SK-N-MC (cell line): ENCODE data around the gene PAOX.

Source experiments
- EZH2 ChIP-seq: fragments of 200-600 bp; sonication (generic); IDR thresholded peaks from one replicate; pipeline ENCODE4 v1.6.1; 2017; ENCODE audit warnings: antibody characterized with exemption
- POLR2AphosphoS5 ChIP-seq: IDR thresholded peaks from 2 replicates; pipeline ENCODE4 v1.6.1; 2012; ENCODE audit warnings: mild to moderate bottlenecking, low read depth, low read length, borderline replicate concordance

DNA sequence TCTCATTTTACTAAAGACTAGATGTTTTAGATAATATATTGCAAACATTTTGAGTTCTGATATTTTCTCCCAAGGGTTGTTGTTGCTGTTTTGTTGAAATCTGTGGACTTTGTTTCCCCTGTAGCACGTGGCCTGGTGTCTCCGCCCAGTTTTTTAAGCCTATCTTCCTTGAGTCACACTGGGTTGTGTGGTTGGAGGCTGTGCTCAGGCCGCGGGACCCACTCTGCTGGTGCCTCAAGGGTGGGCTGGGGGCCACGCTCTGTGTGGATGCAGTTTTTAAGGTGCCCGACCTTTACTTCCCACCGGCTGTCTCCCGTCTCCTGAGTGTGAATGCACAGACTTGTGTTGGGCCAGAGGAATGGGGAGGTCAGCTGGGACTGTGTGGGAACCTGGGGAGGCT, 36.1 kb upstream of the PAOX start:
- TF ChIP-seq POLR2AphosphoS5: no peak
- no peak for TF ChIP-seq EZH2
